HFFc6 (cell line): ENCODE results near the gene FGF18. TPM values are rescaled to one million over a fixed set of nuclear protein-coding genes. Genes with fewer than 3 reads are reported as not detected.

Experiments
- DNase-seq: peaks from one replicate; pipeline ENCODE4 v3.0.0-alpha.2; 2018
- H3K27ac Mint-ChIP-seq: 2 replicates; pipeline ENCODE4 v1.8.0; 2020; ENCODE audit warnings: mild to moderate bottlenecking, mixed read lengths
- H3K27me3 Mint-ChIP-seq: 2 replicates; pipeline ENCODE4 v1.8.0; 2021; ENCODE audit warnings: mild to moderate bottlenecking, moderate library complexity, mixed read lengths; ENCODE audit not compliant: insufficient read depth
- H3K36me3 Mint-ChIP-seq: 2 replicates; pipeline ENCODE4 v1.8.0; 2021; ENCODE audit warnings: low read depth, mixed read lengths
- H3K4me1 Mint-ChIP-seq: 2 replicates; pipeline ENCODE4 v1.8.0; 2020; ENCODE audit warnings: low read depth, mixed read lengths
- H3K4me3 Mint-ChIP-seq: 2 replicates; pipeline ENCODE4 v1.8.0; 2020; ENCODE audit warnings: mild to moderate bottlenecking, moderate library complexity, mixed read lengths
- H3K9me3 Mint-ChIP-seq: 2 replicates; pipeline ENCODE4 v1.8.0; 2020; ENCODE audit warnings: mild to moderate bottlenecking, mixed read lengths
- CTCF ChIP-seq: fragments of 200-600 bp; sonication (generic); IDR thresholded peaks from 2 replicates; pipeline ENCODE4 v1.5.0; 2021; ENCODE audit warnings: antibody characterized with exemption, mild to moderate bottlenecking
- total RNA-seq, 6 experiments: library from RNA; stranded (reverse); fragmentation: NEBNext Ultra II Directional; extraction: Animal tissue kit (Norgen Biotek cat#: 25700); gene quantifications; 2 replicates in 1 of 6; 3 replicates in 5 of 6; pipeline ENCODE4 v1.2.3, GENCODE V29; 2021

FGF18 gene
- total RNA-seq, 6 experiments from 2014 or later = 0.16 to 0.17 TPM; not detected in 4

GRCh38 chr5:171425596-171426244, 6.3 kb downstream of the FGF18 start:
- no peaks in the 10 kb centered on the region for H3K9me3 Mint-ChIP-seq
- DNase-seq = no peak
- no peak overlapping the region for H3K4me3 Mint-ChIP-seq
- H3K27ac Mint-ChIP-seq = no peak overlapping the region
- H3K36me3 Mint-ChIP-seq = no peaks in the 10 kb centered on the region
- TF ChIP-seq CTCF = no peak
- H3K4me1 Mint-ChIP-seq = peaks cover 6% of the 10 kb centered on the region
- H3K27me3 Mint-ChIP-seq = peaks cover 2% of the 10 kb centered on the region

- TF ChIP-seq CTCF = no peak
- Mint-ChIP-seq H3K27me3 (peaks cover 4% of the 10 kb centered on the region), H3K4me3 (no peak overlapping the region), H3K9me3 (no peaks in the 10 kb centered on the region), H3K27ac (no peak overlapping the region), H3K36me3 (no peaks in the 10 kb centered on the region), H3K4me1 (peaks cover under 1% of the 10 kb centered on the region)
- no peak for DNase-seq
Observed at GRCh38 chr5:171426266-171426665, 6.8 kb downstream of the FGF18 start.

- H3K27me3 Mint-ChIP-seq = peaks cover 4% of the 10 kb centered on the region
- H3K4me3 Mint-ChIP-seq = no peak overlapping the region
- DNase-seq = no peak
- H3K4me1 Mint-ChIP-seq = no peaks in the 10 kb centered on the region
- H3K27ac Mint-ChIP-seq = no peak overlapping the region
- H3K9me3 Mint-ChIP-seq = no peaks in the 10 kb centered on the region
- no peak for TF ChIP-seq CTCF
- H3K36me3 Mint-ChIP-seq = no peaks in the 10 kb centered on the region
Observed at GRCh38 chr5:171426680-171427079, 7.2 kb downstream of the FGF18 start.

- DNase-seq = no peak
- no peaks in the 10 kb centered on the region for H3K36me3 Mint-ChIP-seq
- H3K9me3 Mint-ChIP-seq = no peaks in the 10 kb centered on the region
- H3K4me3 Mint-ChIP-seq = no peak overlapping the region
- TF ChIP-seq CTCF = no peak
- H3K27ac Mint-ChIP-seq = no peak overlapping the region
- H3K4me1 Mint-ChIP-seq = no peaks in the 10 kb centered on the region
- H3K27me3 Mint-ChIP-seq = peaks cover 4% of the 10 kb centered on the region
Observed at GRCh38 chr5:171427318-171428167, 8.1 kb downstream of the FGF18 start.

- no peak overlapping the region for H3K27ac Mint-ChIP-seq
- H3K9me3 Mint-ChIP-seq = no peaks in the 10 kb centered on the region
- no peaks in the 10 kb centered on the region for H3K36me3 Mint-ChIP-seq
- TF ChIP-seq CTCF = no peak
- no peaks in the 10 kb centered on the region for H3K4me1 Mint-ChIP-seq
- H3K27me3 Mint-ChIP-seq = peaks cover 4% of the 10 kb centered on the region
- DNase-seq = no peak
- no peak overlapping the region for H3K4me3 Mint-ChIP-seq
Observed at GRCh38 chr5:171428168-171428696, 8.8 kb downstream of the FGF18 start.
